Mucosa of stomach (tissue), 1 donor: ENCODE results near the gene CARD16.

Source experiments
- H3K27me3 ChIP-seq: one replicate; pipeline ENCODE4 v1.7.0; 2013; ENCODE audit warnings: mild to moderate bottlenecking, low read length; ENCODE audit not compliant: control insufficient read depth, insufficient read depth
- H3K36me3 ChIP-seq: one replicate; pipeline ENCODE4 v1.7.0; 2013; ENCODE audit warnings: low read length; ENCODE audit not compliant: control insufficient read depth, insufficient read depth
- H3K4me1 ChIP-seq: one replicate; pipeline ENCODE4 v1.7.0; 2013; ENCODE audit warnings: mild to moderate bottlenecking, low read length; ENCODE audit not compliant: control insufficient read depth, insufficient read depth
- H3K4me3 ChIP-seq: one replicate; pipeline ENCODE4 v1.7.0; 2013; ENCODE audit warnings: low read length
- H3K9ac ChIP-seq: one replicate; pipeline ENCODE4 v1.7.0; 2013; ENCODE audit warnings: mild to moderate bottlenecking, low read length, moderate library complexity
- H3K9me3 ChIP-seq: one replicate; pipeline ENCODE4 v1.7.0; 2013; ENCODE audit warnings: mild to moderate bottlenecking, low read length, moderate library complexity; ENCODE audit not compliant: control insufficient read depth
- donor health status: Pancreatic carcinoma.

The CARD16 gene

GRCh38 chr11:105004021-105004420, 41.1 kb downstream of the CARD16 start:
- H3K36me3 ChIP-seq: no peaks in the 10 kb centered on the region
- no peak overlapping the region for H3K4me3 ChIP-seq
- H3K27me3 ChIP-seq: no peaks in the 10 kb centered on the region
- H3K9me3 ChIP-seq: no peaks in the 10 kb centered on the region
- H3K9ac ChIP-seq: no peak overlapping the region
- H3K4me1 ChIP-seq: no peaks in the 10 kb centered on the region

DNA sequence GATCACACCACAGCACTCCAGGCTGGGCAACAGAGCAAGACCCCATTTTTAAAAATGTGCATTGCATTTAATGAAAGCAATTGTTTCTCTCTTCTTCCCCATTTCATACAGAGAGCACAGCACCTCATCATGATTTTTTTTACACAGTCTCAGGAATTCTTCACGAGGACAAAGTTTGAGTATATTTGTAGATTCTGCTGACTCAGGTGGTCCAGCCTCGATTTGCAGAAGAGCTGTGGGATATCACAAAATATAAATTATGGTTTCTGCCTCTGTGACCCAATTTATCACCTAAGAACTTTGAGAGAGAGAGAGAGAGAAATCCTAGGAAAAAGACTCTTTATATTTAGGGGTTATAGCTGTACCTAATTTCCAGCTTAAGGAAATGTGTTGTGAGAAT, 42.0 kb downstream of the CARD16 start:
- Histone ChIP-seq H3K4me1 (no peaks in the 10 kb centered on the region), H3K9me3 (no peaks in the 10 kb centered on the region), H3K4me3 (no peak overlapping the region), H3K9ac (no peak overlapping the region), H3K36me3 (no peaks in the 10 kb centered on the region), H3K27me3 (no peaks in the 10 kb centered on the region)

- Histone ChIP-seq H3K9me3 (no peaks in the 10 kb centered on the region), H3K4me3 (no peak overlapping the region), H3K4me1 (no peaks in the 10 kb centered on the region), H3K36me3 (no peaks in the 10 kb centered on the region), H3K27me3 (no peaks in the 10 kb centered on the region), H3K9ac (no peak overlapping the region)
Observed at GRCh38 chr11:105000797-105001196, 44.3 kb downstream of the CARD16 start.

- Histone ChIP-seq H3K36me3 (no peaks in the 10 kb centered on the region), H3K4me1 (no peaks in the 10 kb centered on the region), H3K9ac (no peak overlapping the region), H3K9me3 (no peaks in the 10 kb centered on the region), H3K4me3 (no peak overlapping the region), H3K27me3 (no peaks in the 10 kb centered on the region)
Observed at GRCh38 chr11:105000167-105000566, 45.0 kb downstream of the CARD16 start.

DNA sequence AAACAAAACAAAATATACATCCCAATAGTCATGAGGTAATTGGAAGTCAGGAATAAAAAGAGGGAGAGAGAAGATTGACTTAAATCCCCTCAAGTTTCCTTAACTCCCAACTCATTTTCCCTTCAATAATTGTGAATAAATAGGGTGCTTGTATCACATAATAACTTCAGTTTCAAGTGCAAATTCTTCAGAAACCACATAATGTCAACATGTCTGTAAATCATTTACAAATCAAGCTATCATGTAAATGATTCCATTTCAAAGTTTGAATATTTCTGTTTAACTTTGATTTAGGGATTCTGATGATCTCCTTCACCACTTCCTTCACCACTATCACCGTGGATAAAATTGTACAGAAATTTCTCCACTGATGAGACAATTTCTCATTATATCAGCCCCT, 45.4 kb downstream of the CARD16 start:
- H3K27me3 ChIP-seq: no peaks in the 10 kb centered on the region
- H3K4me1 ChIP-seq: no peaks in the 10 kb centered on the region
- no peak overlapping the region for H3K4me3 ChIP-seq
- no peaks in the 10 kb centered on the region for H3K36me3 ChIP-seq
- H3K9ac ChIP-seq: no peak overlapping the region
- no peaks in the 10 kb centered on the region for H3K9me3 ChIP-seq

DNA sequence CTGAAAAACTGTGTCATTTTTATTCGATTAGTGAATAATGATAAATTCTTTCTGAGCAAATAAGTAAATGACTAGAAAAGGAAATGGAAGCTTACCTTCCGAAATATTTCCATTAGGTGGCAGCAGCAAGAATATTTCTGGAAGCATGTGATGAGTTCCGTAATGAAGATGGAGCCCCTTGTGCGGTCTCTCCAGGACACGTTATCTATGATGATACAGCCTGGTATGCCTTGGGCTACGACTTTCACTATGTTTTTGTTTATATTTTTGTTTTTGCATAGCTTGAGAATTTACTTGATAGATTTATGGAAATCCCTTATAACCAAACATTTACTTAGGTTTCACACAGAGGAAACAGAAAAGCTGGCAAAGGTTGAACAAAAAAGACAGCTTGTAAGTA, 47.8 kb downstream of the CARD16 start:
- H3K4me1 ChIP-seq: no peaks in the 10 kb centered on the region
- H3K36me3 ChIP-seq: no peaks in the 10 kb centered on the region
- no peaks in the 10 kb centered on the region for H3K9me3 ChIP-seq
- H3K9ac ChIP-seq: no peak overlapping the region
- H3K4me3 ChIP-seq: no peak overlapping the region
- H3K27me3 ChIP-seq: no peaks in the 10 kb centered on the region

- Histone ChIP-seq H3K9me3 (no peaks in the 10 kb centered on the region), H3K4me3 (no peak overlapping the region), H3K9ac (no peak overlapping the region), H3K27me3 (no peaks in the 10 kb centered on the region), H3K4me1 (no peaks in the 10 kb centered on the region), H3K36me3 (no peaks in the 10 kb centered on the region)
Observed at GRCh38 chr11:104995001-104995408, 50.1 kb downstream of the CARD16 start.

GRCh38 chr11:104992781-104993180, 52.4 kb downstream of the CARD16 start:
- Histone ChIP-seq H3K4me1 (no peaks in the 10 kb centered on the region), H3K4me3 (no peak overlapping the region), H3K36me3 (no peaks in the 10 kb centered on the region), H3K9me3 (no peaks in the 10 kb centered on the region), H3K27me3 (no peaks in the 10 kb centered on the region), H3K9ac (no peak overlapping the region)

GRCh38 chr11:104991994-104992393, 53.1 kb downstream of the CARD16 start:
- H3K4me3 ChIP-seq: no peak overlapping the region
- H3K36me3 ChIP-seq: no peaks in the 10 kb centered on the region
- H3K9me3 ChIP-seq: no peaks in the 10 kb centered on the region
- no peaks in the 10 kb centered on the region for H3K4me1 ChIP-seq
- H3K9ac ChIP-seq: no peak overlapping the region
- H3K27me3 ChIP-seq: no peaks in the 10 kb centered on the region
